GM19372 (cell line): ENCODE measurements around the gene UBQLN4.
"Not testable (repeated sequence)": the region's sequence is repeated elsewhere in the genome, so short reads cannot be mapped to it uniquely, and the experiment has no call there.

Source experiments
- ATAC-seq: cut with Tn5 transposase; IDR thresholded peaks from one replicate; pipeline ENCODE4 v1.9.1; 2021; ENCODE audit warnings: mild to moderate bottlenecking, low read depth, moderate library complexity; ENCODE audit not compliant: unreplicated experiment

Gene UBQLN4

DNA sequence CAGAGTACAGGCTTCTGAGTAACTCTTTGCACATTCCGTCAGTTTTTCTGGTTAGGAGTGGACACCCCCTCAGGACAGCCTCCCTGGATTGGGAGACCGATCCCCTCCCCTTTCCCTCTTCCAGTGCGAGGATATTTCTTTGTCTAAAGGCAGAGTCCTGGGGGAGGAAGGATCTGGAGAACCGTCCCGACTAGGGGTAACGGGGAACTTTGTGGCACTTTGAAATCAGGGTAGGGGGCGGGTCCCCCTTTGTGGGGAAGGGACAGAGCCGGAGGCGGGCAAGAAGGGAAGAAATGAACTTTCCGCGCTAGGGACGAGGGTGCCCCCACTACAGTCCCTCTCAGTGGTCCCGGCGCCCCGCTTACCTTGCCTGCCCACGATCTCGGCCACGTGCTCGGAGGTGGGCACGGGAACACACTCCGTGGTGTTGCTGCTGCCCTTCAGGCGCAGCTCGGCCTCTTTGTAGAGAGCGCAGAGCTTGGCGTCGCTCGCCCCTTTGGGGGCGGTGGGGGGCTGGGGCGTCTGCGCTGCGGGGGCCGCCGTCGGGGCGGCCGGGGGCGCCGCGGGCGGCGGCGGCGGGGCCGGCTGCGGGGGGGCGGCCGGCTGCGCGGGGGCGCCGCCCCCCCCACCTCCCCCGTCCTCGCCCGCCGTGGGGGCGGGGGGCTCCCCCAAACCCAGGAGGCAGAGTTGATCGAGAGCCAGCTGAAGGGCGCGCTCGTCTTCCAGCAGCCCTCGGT is 27.8 kb upstream of the UBQLN4 start:
- no peak for ATAC-seq

DNA sequence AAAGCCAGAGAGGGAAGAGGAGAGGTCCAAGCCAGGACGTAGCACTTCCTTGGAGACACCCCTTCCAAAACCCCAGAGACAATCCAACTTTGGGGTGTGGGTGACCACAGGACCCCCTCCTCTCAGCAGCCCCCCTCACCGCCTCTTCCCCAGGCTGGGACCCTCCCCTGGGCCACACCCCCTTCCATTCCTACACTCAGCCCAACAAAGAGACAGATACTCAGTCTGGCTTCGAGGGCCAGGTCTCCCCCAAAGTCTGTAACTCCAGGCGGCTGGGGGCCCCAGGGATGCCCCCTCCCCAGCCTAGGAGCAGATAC is 27.2 kb upstream of the UBQLN4 start:
- ATAC-seq = no peak

DNA sequence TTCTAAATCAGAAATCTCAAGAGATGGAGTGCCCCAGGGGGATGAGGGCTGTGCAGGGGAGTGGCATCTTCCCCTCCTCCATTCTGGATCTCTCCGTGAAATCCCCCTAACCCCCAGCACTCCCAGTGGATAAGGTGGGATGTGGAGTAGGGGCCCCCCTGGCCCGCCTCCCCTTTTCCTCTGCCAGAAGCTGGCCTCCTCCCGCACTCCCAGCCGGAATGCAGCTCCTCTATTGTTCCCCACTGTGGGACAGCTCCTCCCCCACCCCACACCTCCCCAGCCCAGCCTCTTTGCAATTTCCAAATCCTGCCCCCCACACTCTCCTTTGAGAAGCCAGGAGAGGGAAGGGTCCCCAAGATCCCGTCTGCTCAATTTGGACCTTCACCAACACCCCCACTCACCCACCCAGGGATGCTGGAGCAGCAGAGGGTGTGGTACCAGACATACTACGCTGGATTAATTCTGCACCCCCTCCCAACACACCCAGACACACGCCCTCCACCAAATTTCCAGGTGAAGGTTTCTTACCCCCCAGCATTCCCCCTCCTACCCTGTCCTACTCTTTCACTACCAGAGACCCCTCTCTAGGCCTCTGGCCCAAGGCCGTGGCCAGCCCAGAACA is 26.8 kb upstream of the UBQLN4 start:
- no peak for ATAC-seq

DNA sequence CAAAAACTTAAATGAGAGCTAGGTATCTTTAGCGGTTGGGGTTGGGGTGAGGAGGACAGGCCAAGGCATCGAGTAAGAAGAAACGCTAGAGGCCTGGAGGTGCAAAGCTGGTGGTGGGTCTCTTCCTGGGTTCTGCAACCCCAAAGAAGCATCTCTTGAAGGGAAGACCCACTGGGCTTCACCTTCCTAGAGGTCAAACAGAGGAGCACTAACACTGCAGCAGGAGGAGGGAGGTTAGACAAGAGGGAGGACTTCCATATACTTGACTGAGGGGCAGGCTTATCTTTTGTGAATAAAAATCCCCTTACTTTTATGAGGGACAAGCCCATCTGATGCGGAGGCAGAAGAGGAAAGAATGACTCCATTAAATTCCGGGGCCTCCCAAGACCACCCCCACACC is 26.2 kb upstream of the UBQLN4 start:
- no peak for ATAC-seq

DNA sequence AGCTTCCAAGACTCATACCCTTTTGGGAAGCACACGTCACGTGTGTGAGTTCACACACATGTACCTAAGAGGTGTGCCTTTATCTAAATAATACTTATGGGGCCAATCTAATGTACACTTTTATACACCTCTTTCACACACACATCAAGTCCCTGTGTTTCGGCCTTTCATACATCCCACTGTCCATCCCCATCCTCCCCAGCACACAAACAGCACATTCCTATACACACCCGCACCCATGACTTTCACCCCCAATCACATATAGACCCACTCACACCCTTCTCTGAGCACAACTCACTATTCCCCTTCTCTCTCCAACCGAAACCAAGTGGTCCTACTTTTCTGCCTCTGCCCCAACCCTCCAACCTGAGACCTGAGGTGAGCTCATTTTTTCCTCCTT is 25.1 kb upstream of the UBQLN4 start:
- ATAC-seq = no peak

DNA sequence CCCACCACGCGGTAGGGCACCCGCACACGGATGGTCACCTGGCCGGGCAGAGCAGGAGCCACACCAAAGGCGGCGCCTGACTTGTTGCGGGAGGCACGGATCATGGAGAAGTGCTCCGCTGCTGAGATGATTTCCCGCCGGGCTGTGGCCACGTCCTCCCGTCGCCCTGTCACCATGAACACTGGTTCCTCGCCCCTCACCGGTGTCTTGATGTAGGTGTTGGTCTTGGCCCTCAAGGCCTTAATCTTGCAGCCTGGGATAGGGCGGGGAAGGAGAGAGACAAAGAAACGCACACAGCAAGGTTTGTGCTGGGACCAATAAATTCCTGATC is 23.8 kb upstream of the UBQLN4 start:
- ATAC-seq = no peak

DNA sequence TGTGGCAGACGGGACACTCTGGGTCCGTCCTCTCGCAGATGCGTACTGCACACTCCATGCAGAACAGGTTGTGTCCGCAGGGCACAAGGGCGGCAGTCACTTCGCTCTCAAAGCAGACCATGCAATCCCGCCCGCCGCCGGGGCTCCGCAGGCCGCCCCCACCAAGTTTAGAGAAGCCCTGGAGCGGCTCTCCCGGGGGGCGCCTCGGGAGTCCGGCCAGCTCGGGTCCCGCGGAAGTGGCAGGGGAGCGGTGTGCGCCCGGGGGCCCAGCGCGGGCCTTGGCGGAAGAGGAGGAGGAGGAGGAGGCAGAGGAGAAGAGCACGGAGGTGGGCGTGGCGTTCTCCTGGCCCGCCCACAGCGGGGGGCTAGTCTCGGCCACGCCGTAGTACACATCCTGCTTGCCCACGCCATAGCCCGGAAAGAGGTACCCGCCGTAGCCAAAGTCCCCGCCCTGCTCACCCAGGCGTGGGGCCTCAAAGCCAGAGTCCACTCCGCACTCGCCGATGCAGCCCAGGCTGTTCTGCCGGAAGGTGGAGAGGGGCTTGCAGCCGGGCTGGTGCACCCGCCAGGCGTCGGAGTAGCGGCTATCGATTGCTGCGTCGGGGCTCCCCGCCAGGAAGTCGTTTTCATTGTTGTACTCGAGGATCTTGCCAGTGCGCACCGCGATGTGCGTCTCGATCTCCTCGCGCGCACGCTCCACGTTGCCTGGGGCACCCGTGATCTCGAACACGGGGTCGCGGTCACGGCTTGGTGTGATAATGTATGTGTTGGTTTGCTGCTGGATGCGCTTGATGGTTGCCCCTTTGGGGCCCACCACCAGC is 23.2 kb upstream of the UBQLN4 start:
- ATAC-seq = no peak

DNA sequence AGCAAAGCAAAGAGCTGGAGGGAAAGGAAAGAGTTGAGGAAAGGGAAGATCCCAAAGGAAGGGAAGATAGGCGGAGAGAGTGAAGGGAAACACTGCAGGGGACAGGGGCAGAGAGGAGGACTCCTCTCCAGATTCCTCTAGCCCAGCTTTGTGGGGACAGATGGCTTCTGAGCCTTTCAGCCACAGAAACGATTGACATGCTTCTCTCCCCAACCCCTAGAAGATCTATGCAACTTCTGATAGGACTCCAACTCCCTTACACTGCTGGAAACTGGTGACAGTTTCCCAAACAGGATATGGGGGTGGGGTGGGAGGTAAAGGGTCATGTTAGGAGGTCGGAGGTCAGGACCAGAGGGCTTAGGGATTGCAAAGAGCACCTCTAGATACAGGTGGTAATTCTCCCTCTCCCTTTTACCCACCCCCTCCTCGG is 22.2 kb upstream of the UBQLN4 start:
- ATAC-seq = no peak

DNA sequence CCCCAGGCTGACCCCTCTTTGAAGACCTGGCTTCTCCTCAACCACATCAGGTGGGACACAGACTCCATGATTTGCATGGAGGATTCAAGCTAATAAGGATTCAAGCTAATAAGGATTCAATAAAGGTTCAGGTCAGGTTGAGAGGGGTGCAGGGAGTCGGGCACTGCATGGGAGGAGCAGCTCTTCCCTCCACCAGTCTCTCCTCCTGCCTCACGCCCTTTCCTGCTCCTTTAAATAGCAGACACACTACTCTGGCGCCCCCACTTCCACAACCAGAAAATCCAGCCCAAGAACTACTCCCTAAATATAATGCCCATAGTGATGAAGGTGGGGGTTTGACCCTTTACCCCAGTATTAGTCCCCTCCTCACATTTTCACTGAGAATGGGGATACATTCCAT is 21.6 kb upstream of the UBQLN4 start:
- ATAC-seq = no peak

DNA sequence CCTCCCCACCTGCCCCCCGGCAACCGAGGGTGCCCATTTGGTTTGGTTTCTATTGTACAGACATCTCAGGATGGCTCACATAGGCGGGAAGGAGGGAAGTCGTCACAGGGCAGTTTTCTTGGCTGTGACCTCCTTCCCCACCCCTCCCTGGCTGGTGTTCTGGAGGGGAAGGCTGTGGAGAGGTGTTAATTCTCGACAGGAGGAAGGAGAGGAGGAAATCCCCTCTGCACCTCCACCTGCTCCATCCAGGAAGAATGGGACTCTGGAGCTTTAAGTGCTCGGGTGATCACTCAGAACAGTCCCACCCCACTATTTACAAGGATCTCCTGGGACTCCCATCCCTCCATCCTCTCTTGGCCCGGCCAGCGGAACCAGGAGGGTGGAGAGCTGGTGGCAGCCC is 21.1 kb upstream of the UBQLN4 start:
- no peak for ATAC-seq

DNA sequence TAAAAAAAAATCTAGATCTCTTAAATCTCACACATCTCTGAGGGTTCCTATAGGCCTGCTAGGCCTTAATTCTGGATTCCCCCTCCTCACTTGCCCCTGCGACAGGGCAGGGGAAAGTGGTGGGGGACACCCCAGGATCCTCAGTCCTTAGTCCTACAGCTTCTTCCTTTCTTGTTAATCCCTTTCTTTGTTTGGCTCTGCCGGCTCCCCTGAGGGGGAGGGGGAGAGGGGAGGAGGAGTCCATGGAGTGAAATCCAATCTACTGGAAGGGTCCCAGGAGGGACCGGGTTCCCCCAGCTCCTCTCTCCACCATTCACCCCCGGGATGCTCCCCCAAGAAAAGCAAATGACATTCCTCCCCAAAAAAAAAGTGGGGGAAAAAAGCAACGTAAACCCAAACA is 20.1 kb upstream of the UBQLN4 start:
- no peak for ATAC-seq

DNA sequence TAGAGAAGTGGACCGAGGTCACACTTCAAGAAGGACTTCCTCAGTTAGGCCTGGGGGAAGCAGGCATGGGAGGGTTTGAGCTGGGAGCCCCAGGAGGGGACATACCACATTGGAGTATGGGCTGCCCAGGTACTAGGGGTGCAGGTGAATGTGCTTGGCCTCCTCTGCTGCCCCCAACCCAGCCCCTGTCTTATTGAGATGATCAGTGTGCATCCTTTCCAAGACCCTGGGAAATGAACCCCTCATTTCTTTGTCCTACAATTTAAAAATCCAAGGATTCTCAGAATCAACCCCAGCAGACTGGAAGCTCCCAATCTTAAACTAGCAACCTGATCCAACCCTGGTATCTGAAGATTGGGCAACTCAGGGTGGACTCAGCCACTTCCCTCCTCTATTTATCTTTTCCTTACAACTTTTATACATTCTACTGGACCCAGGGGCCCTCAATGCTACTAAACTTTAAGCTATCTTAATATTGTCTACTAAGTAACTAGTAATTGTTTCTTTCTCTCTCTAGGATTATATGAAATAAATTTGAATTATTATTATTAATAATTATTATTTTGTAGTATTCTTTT is 19.6 kb upstream of the UBQLN4 start:
- no peak for ATAC-seq

DNA sequence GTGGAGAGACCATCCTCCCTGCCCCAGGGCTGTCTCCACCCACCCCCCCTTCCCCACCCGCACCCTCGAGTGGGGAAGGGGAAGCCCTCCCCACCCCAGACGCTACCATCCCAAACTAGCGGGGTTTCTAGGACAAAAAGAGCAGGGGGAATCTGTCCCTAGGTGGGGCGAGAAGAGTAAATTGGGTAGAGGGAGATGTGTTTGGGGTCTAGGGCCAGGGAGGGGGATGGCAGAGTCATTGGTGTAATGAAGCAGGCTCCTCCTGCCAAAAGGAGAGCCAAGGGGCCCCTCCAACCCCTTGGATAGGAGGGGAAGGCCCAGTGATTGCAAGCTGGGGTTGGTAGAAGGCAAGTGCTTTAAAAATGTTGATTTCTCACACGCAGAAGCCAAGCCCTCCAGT is 18.7 kb upstream of the UBQLN4 start:
- ATAC-seq = no peak

DNA sequence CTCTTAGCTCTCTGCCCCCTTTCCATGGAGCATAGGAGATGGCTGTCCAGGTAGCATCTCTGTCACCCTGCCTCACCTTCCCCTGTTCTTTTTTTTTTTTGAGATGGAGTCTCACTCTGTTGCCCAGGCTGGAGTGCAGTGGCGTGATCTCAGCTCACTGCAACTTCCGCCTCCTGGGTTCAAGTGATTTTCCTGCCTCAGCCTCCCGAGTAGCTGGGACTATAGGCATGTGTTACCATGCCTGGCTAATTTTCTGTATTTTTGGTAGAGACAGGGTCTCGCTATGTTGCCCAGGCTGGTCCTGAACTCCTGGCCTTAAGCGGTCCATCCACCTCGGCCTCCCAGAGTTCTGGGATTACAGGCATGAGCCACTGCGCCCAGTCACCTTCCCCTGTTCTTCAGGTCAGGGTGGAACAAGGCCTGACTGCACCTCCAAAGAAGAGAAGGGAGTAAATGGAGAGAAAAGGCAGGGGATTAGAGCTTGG is 17.8 kb upstream of the UBQLN4 start:
- not testable (repeated sequence) for ATAC-seq

DNA sequence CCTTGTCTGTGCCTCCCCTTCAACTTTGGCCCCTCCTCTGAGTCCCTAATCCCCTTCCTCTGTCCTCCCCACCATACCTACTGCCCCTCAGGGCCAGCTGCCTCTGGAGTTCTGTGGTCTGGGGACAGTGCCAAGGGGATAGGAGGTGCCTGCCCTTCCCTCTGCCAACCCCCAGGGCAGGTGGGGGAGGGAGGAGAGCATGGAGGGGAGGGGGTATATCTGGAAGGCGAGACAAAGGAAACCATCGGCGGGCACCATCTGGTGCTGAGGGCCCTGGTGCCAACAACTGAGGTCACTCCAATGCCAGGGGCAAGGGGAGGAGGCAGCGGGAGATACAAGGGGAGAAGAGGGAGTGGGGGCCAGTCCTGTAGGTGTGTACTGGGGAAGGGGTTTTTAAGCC is 16.9 kb upstream of the UBQLN4 start:
- no peak for ATAC-seq

DNA sequence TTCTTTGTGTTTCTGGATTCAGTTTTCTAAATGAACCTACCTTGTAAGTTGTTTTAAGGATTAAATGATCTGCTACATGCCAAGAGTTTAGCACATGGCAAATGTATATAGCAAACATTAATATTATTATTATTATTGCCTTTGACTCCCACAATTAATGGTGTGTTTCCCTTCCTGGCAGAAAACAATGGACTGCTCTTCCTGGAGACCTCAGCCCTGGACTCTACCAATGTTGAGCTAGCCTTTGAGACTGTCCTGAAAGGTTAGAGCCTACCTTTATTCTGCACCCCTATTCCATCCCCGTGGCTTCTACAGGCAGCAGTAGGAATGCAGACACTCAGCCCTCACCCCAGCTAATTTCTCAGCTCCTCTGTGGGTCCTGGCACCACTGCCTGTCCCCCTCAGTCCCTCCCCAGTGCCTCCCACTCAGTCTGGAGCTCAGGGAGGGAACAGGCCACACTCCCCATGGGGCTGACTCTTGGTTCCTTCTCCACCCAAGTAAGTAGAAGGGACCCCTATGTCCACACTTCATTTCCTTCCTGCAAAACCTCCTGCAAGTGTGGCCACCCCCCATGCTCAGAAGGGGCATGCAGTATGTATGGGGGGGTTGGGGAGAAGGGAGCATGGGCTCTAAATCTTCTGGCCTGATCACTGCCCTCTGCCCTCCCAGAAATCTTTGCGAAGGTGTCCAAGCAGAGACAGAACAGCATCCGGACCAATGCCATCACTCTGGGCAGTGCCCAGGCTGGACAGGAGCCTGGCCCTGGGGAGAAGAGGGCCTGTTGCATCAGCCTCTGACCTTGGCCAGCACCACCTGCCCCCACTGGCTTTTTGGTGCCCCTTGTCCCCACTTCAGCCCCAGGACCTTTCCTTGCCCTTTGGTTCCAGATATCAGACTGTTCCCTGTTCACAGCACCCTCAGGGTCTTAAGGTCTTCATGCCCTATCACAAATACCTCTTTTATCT is 16.2 kb upstream of the UBQLN4 start:
- ATAC-seq = no peak

DNA sequence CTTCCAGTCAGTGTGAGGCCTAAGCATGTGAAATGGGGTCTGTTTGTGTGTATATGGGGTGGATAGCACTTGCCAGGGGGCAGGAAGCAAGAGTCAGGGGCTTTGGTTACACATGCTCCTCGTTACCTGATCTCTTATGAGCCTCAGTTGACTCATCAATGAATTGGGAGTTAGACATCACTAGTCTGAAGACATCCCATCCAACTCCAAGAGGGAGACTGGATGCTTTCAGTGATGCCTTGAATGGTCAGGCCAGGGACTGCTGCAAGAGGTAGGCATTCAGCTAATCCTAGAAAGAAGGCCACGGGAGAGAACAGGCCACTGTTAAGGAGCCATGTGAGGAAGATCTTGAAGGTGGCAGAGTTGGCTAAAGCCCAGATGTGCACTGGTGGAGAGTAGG is 13.7 kb upstream of the UBQLN4 start:
- ATAC-seq = no peak

DNA sequence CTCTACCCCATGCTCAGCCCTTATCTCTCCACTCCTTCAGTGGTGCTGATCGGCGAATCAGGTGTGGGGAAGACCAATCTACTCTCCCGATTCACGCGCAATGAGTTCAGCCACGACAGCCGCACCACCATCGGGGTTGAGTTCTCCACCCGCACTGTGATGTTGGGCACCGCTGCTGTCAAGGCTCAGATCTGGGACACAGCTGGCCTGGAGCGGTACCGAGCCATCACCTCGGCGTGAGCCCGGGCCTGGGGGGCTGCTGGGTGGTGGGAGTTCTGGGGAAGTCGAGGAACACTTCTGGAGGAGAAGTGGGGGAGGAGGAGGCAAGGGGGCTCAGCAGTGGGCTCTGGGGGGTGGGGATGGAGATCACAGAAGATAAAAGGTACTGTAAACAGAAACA is 12.3 kb upstream of the UBQLN4 start:
- no peak for ATAC-seq

DNA sequence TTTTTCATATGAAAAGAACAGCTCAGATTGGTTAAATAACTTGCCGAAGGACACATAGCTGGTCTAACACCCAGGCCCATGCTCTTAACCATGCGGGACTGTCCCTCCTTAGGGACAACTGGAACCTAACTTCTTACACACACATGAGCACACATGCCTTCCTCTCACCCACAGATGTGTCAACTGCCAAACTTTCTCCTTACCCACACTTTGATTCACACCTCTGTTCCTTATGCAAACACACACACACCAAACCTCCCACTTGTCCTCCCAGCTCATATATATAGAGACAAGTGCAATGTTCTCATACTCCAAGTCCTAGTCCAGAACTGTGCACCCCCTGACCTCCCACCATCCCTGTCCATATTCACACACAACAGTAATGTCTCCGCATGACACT is 11.6 kb upstream of the UBQLN4 start:
- ATAC-seq = no peak

DNA sequence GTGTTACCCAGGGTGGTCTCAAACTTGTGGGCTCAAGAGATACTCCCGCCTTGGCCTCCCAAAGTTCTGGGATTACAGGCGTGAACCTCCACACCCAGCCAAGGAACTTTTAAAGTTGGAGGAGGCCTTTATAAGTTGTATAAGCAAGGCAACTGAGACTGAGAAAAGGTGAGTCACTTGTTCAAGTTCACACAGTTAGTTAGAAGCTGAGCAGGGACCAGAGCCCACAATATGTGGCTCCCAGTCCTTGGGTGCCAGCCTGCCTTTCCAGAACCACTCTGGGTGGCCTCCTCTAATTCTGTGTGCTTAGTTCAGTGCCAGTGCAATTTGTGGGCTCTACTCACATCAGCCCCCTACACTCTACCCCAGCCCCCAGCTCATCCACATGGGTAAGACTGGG is 11.0 kb upstream of the UBQLN4 start:
- no peak for ATAC-seq

DNA sequence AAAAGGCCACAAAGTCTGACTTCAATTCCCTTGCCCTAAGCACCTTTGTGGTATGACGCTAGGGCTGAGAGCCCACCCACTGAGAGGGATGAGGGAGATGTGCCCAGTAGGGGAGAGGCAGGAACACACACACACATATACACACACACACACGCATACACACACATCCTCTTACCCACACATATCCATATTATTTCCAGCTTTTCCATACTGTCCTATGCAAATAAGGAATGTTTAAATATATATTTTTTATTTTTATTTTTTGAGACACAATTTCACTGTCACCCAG is 10.3 kb upstream of the UBQLN4 start:
- ATAC-seq = no peak
